Cardiac muscle cell (in vitro differentiated cells and primary cell): ENCODE results near the gene PI4K2A. TPM values are rescaled to one million over a fixed set of nuclear protein-coding genes. Genes with fewer than 3 reads are reported as not detected.
A peak's percentile ranks its signal among the peaks of the same experiment; 100 is the strongest.

Experiments used
- DNase-seq, 2 donors: peaks; one replicate each; pipeline versions ENCODE4 v3.0.0 to v3.0.0-alpha.2; 2010 to 2017; ENCODE audit warnings: low read depth in 1 of 2, low spot score in 1 of 2
- H3K27ac ChIP-seq: fragments of 200-600 bp; sonication (generic); 2 replicates; pipeline ENCODE4 v1.5.1; 2016
- H3K27me3 ChIP-seq: fragments of 200-600 bp; sonication (generic); 2 replicates; pipeline ENCODE4 v1.6.0; 2016; ENCODE audit warnings: control low read depth
- H3K36me3 ChIP-seq: fragments of 200-600 bp; sonication (generic); 2 replicates; pipeline ENCODE4 v1.5.1; 2016; ENCODE audit warnings: control low read depth
- H3K4me1 ChIP-seq: fragments of 200-600 bp; sonication (generic); 2 replicates; pipeline ENCODE4 v1.8.1; 2017; ENCODE audit warnings: low read depth, mild to moderate bottlenecking, mixed run types
- H3K4me3 ChIP-seq: fragments of 200-600 bp; sonication (generic); 2 replicates; pipeline ENCODE4 v1.5.1; 2016; ENCODE audit warnings: mild to moderate bottlenecking
- H3K9me3 ChIP-seq: fragments of 200-600 bp; sonication (generic); 2 replicates; pipeline ENCODE4 v1.5.1; 2017; ENCODE audit warnings: low read depth, mild to moderate bottlenecking, control low read depth
- polyA plus RNA-seq: library from polyadenylated mRNA; unstranded; fragments of >200 nt; fragmentation: Nextera tagmentation; extraction: Ambion mirVana; gene quantifications from 2 replicates; pipeline ENCODE4 v1.2.1, GENCODE V29; 2016
- total RNA-seq: library from RNA; depleted of rRNA; stranded (reverse); fragments of >200 nt; gene quantifications from 2 replicates; pipeline ENCODE4 v1.2.3, GENCODE V29; 2016
- TF ChIP-seq, protein P1 (sequence below): IDR thresholded peaks from 2 replicates; pipeline ENCODE4 v1.5.1; 2012; ENCODE audit warnings: low read depth, mild to moderate bottlenecking, low read length

Gene PI4K2A
- total RNA-seq (19.7 and 24.9 TPM in 2 replicates), polyA plus RNA-seq (15.8 and 20.1 TPM in 2 replicates)

DNA sequence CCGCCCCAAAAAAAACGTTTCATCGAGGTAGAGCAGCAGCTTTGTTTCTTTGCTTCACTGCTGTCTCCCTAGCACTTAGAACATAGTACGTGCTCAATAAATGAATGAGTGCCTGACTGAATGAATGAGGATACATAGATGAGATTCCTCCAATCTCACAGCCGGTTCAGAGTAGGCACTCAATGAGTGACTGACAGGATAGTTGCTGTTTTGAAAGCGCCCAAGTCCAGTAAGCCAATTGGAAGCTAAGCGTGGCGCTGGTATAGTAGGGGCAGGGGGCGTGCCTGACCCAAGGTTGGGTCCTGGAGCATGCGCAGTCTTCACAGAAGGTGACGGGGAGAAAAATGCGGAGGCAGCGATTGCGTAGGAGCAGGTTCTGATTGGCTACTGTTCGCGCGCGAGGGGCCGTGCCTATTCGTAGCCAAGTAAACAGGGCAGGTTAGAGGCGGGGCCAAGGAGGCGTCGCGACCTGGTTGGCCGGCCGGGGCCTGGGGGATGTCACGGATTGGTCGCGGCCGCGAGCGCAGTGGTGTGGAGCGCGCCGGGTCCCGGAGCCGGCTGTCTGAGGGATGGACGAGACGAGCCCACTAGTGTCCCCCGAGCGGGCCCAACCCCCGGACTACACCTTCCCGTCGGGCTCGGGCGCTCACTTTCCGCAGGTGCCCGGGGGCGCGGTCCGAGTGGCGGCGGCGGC is at the start of gene PI4K2A:
Gene PI4K2A (plus strand): TSS at position 498 of the 694 bp plus-strand sequence. CDS start 72 bp downstream, at position 570.
- no peaks in the 10 kb centered on the region for H3K27me3 ChIP-seq
- no peaks in the 10 kb centered on the region for H3K9me3 ChIP-seq
- H3K36me3 ChIP-seq = no peaks in the 10 kb centered on the region
- peak within 1 kb of the TSS; percentile 70 for H3K4me3 ChIP-seq
- DNase-seq = peak; percentile 100
- H3K27ac ChIP-seq = peak within 1 kb of the TSS; percentile 89
- H3K4me1 ChIP-seq = peaks cover 5% of the 10 kb centered on the region
- TF ChIP-seq, protein P1, sequence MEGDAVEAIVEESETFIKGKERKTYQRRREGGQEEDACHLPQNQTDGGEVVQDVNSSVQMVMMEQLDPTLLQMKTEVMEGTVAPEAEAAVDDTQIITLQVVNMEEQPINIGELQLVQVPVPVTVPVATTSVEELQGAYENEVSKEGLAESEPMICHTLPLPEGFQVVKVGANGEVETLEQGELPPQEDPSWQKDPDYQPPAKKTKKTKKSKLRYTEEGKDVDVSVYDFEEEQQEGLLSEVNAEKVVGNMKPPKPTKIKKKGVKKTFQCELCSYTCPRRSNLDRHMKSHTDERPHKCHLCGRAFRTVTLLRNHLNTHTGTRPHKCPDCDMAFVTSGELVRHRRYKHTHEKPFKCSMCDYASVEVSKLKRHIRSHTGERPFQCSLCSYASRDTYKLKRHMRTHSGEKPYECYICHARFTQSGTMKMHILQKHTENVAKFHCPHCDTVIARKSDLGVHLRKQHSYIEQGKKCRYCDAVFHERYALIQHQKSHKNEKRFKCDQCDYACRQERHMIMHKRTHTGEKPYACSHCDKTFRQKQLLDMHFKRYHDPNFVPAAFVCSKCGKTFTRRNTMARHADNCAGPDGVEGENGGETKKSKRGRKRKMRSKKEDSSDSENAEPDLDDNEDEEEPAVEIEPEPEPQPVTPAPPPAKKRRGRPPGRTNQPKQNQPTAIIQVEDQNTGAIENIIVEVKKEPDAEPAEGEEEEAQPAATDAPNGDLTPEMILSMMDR = no peak

DNA sequence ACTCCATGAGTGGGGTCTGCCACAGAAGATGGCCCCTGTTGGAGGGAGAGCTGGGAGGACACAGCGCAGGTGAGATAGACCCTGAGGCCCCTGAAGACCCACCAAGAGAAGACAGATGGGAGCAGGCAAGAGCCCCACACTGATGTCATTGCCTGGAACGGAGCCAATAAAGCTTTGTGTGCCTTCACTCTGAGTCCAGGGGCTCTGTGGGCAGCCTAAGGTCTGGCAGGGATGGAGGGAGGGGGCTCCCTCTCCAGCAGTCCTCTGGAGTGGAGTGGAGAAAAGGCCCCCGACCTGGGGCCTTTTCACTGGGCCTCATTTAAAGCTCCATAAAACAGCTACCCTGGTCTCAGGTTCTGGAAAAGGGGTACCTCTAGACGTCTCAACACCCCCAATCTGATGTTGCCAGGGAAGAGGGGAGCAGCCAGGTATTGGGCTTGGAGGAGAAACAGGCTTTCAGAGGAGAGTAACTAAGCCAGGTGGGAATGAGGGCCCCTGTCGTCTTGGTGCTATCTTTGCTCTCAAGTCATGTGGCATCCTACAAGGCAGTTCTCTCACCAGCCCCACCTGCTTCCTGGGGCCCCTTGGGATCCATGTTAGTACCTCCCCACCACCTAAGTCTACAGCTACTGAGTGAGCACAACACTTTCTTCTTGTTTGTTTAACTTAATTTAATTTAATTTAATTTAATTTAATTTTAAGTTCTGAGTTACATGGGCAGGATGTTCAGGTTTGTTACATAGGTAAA is 49.5 kb upstream of the PI4K2A start:
- no peak for DNase-seq
- no peaks in the 10 kb centered on the region for H3K4me1 ChIP-seq
- H3K36me3 ChIP-seq = no peaks in the 10 kb centered on the region
- TF ChIP-seq, protein P1 = no peak
- H3K27ac ChIP-seq = no peak overlapping the region
- no peaks in the 10 kb centered on the region for H3K27me3 ChIP-seq
- H3K9me3 ChIP-seq = no peaks in the 10 kb centered on the region
- H3K4me3 ChIP-seq = no peak overlapping the region

DNA sequence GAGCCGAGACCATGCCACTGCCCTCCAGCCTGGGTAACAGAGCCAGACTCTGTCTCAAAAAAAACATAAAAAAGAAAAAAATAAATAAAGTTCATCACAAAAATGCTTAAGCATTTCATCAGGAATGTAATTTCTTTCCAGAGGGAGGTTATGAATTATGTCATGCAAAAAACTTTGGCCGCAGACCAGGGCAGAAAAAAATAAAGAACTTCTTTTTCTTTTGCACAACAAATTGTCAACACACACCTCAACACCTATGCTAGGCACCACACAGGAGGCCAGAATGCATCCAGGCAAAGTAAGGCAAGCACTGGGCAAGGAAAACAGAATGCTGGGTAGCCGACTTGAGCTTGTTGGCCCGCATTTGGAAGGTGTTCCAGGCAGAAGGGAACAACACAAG is 47.0 kb upstream of the PI4K2A start:
- DNase-seq = peak in 1 of 2 donors; percentile 34
- no peak overlapping the region for H3K4me3 ChIP-seq
- H3K27me3 ChIP-seq = no peaks in the 10 kb centered on the region
- no peak overlapping the region for H3K27ac ChIP-seq
- no peaks in the 10 kb centered on the region for H3K4me1 ChIP-seq
- H3K9me3 ChIP-seq = no peaks in the 10 kb centered on the region
- TF ChIP-seq, protein P1 = no peak
- no peaks in the 10 kb centered on the region for H3K36me3 ChIP-seq

DNA sequence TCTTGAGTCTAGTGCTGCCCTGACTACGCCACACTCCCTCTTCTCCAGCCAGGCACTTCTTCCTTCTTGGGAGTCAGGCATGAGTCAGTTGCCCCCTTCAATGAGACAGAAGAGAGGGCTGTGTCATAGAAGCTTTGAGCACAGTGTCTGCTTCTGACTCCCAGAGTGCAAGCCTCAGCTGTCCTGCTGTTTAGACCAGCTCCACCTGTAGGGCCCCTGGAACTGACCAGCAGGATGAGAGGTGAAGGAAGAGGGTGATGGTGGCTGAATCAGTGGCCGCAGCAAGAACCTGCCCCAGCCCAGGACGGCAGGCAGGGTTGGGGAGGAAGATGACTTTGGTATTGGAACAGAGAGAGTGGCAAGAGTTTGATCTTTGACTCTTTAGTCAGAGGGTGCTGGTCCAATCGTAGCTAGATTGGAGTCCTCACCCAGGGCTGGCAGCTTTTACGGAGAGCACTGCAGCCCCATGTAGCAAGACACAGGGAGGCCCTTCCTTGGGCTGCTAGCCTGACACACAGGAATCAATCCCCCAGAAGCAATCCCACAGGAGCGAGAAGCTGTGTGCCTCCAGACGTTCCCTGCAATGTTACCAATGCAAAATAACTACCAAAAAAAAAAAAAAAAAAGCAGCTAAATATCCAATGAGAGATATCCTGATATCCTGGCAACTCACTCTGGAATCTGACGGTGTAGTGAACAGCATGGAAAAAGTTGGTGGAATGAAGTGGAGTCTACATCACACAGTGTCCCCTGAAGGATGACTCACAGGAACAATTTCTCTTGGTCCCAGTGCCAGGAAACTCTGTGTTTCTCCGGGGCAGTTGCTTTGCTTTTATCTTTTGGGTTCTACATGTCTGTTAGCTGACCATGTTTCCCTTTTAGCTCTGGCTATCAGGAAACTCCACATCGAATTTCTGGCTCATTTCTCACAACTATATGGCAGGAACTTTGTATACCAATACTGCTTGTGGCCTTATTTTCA is 44.1 kb upstream of the PI4K2A start:
- H3K27ac ChIP-seq = no peak overlapping the region
- TF ChIP-seq, protein P1 = no peak
- DNase-seq = peak in 1 of 2 donors; percentile 92
- H3K4me1 ChIP-seq = no peaks in the 10 kb centered on the region
- H3K27me3 ChIP-seq = no peaks in the 10 kb centered on the region
- no peaks in the 10 kb centered on the region for H3K36me3 ChIP-seq
- no peak overlapping the region for H3K4me3 ChIP-seq
- no peaks in the 10 kb centered on the region for H3K9me3 ChIP-seq

DNA sequence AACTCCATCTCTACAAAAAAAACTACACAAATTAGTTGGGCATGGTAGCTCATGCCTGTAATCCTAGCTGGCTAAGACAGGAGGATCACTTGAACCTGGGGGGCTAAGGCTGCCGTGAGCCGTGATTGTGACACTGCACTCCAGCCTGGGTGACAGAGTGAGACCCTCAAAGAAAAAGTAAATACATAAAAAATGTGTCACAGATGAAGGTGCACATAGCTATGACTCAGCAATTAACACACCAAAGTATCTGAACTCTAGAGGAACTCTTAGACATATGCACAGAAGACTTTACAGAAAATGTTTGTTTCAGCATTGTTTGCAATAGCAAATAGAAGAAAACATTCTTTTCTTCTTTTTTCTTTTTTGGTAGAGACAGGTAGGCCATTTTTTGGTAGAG is 42.7 kb upstream of the PI4K2A start:
- no peak overlapping the region for H3K27ac ChIP-seq
- TF ChIP-seq, protein P1 = no peak
- no peaks in the 10 kb centered on the region for H3K27me3 ChIP-seq
- H3K36me3 ChIP-seq = no peaks in the 10 kb centered on the region
- H3K4me3 ChIP-seq = no peak overlapping the region
- no peak for DNase-seq
- H3K4me1 ChIP-seq = no peaks in the 10 kb centered on the region
- no peaks in the 10 kb centered on the region for H3K9me3 ChIP-seq
